NCI-H2081 treated with DMSO at 0.1 percent for 48 hours (cell line): Measurements from ENCODE around the gene KRT2.

ENCODE experiments used
- DNase-seq: peaks from one replicate; lab custom pipeline; 2025; lab: John Stamatoyannopoulos, UW

Gene KRT2

GRCh38 chr12:52663420-52663819 lies 11.4 kb upstream of the KRT2 start:
- DNase-seq = no peak

GRCh38 chr12:52662918-52663229 lies 10.9 kb upstream of the KRT2 start:
- DNase-seq = no peak

GRCh38 chr12:52662093-52662917 lies 10.3 kb upstream of the KRT2 start:
- DNase-seq = no peak

- no peak for DNase-seq
Observed at GRCh38 chr12:52661668-52662067, 9.7 kb upstream of the KRT2 start.

- no peak for DNase-seq
Observed at GRCh38 chr12:52660934-52661499, 9.0 kb upstream of the KRT2 start.

- DNase-seq = no peak
Observed at GRCh38 chr12:52659951-52660350, 7.9 kb upstream of the KRT2 start.

GRCh38 chr12:52659395-52659794 lies 7.4 kb upstream of the KRT2 start:
- DNase-seq = no peak

GRCh38 chr12:52658196-52658595 lies 6.2 kb upstream of the KRT2 start:
- DNase-seq = no peak

GRCh38 chr12:52657250-52657902 lies 5.4 kb upstream of the KRT2 start:
- no peak for DNase-seq

- DNase-seq = no peak
Observed at GRCh38 chr12:52656616-52657015, 4.6 kb upstream of the KRT2 start.

- no peak for DNase-seq
Observed at GRCh38 chr12:52655720-52656124, 3.7 kb upstream of the KRT2 start.

GRCh38 chr12:52655251-52655650 lies 3.2 kb upstream of the KRT2 start:
- no peak for DNase-seq

GRCh38 chr12:52650520-52651081 lies 1.4 kb downstream of the KRT2 start:
- DNase-seq = no peak

- DNase-seq = no peak
Observed at GRCh38 chr12:52649066-52649465, 2.9 kb downstream of the KRT2 start.

GRCh38 chr12:52648012-52648550 lies 3.9 kb downstream of the KRT2 start:
- DNase-seq = no peak

- no peak for DNase-seq
Observed at GRCh38 chr12:52647601-52648000, 4.4 kb downstream of the KRT2 start.

GRCh38 chr12:52646613-52647012 lies 5.4 kb downstream of the KRT2 start:
- DNase-seq = no peak

GRCh38 chr12:52645982-52646381 lies 6.0 kb downstream of the KRT2 start:
- DNase-seq = no peak

- no peak for DNase-seq
Observed at GRCh38 chr12:52645120-52645761, 6.8 kb downstream of the KRT2 start.

- DNase-seq = no peak
Observed at GRCh38 chr12:52644078-52644415, 8.0 kb downstream of the KRT2 start.

GRCh38 chr12:52643233-52644077 lies 8.6 kb downstream of the KRT2 start:
- DNase-seq = no peak

GRCh38 chr12:52641468-52641867 lies 10.5 kb downstream of the KRT2 start:
- no peak for DNase-seq
